Esophagus muscularis mucosa (tissue), 4 donors: ENCODE data around the gene LRRC7.

Experiments used
- CTCF ChIP-seq, 3 experiments: fragments of 200-600 bp in 2 of 3; fragments of 450-650 bp in 1 of 3; sonication (generic) in 2 of 3; IDR thresholded peaks; one replicate each; pipeline ENCODE4 v1.5.1; 2017 to 2019; ENCODE audit warnings: antibody characterized with exemption in 3 of 3, mild to moderate bottlenecking in 2 of 3, moderate library complexity in 1 of 3
- EP300 ChIP-seq: sonication (generic); formaldehyde crosslinking; IDR thresholded peaks from one replicate; pipeline ENCODE4 v1.6.1; 2017; ENCODE audit warnings: antibody characterized with exemption
- POLR2A ChIP-seq: fragments of 450-650 bp; IDR thresholded peaks from one replicate; pipeline ENCODE4 v1.6.1; 2017; ENCODE audit warnings: antibody characterized with exemption, moderate library complexity, mild to moderate bottlenecking, low read depth

GRCh38 chr1:70090875-70091274, 523.2 kb downstream of the LRRC7 start:
- TF ChIP-seq POLR2A, result no peak
- no peak for TF ChIP-seq EP300
- no peak for TF ChIP-seq CTCF (IDR thresholded peaks at IDR 0.05)
